GM23338 (cell line): Measurements from ENCODE around the gene ANG.

ENCODE experiments used
- CREB1 ChIP-seq: fragments of 250-450 bp; sonication (Bioruptor Pico); IDR thresholded peaks from 2 replicates; pipeline ENCODE4 v1.5.0; 2020; ENCODE audit warnings: low read depth, mild to moderate bottlenecking, moderate library complexity
- EZH2 ChIP-seq: fragments of 200-600 bp; sonication (generic); IDR thresholded peaks from one replicate; pipeline ENCODE4 v1.8.0; 2017; ENCODE audit warnings: antibody characterized with exemption, mild to moderate bottlenecking, low read depth; ENCODE audit not compliant: unreplicated experiment
- EZH2phosphoT487 ChIP-seq: fragments of 200-600 bp; sonication (generic); IDR thresholded peaks from one replicate; pipeline ENCODE4 v1.8.1; 2018; ENCODE audit warnings: antibody characterized with exemption; ENCODE audit not compliant: unreplicated experiment
- JUNB ChIP-seq: IDR thresholded peaks from one replicate; pipeline ENCODE4 v1.6.1; 2016; ENCODE audit warnings: antibody characterized with exemption; ENCODE audit not compliant: unreplicated experiment
- POLR2AphosphoS5 ChIP-seq: IDR thresholded peaks from 2 replicates; pipeline ENCODE4 v1.6.1; 2016; ENCODE audit warnings: antibody characterized with exemption, low read depth
- STAT1 ChIP-seq: IDR thresholded peaks from one replicate; pipeline ENCODE4 v1.6.1; 2016; ENCODE audit warnings: antibody characterized with exemption; ENCODE audit not compliant: unreplicated experiment
- ZNF331 ChIP-seq: fragments of 250-450 bp; sonication (Bioruptor Pico); IDR thresholded peaks from 2 replicates; pipeline ENCODE4 v1.5.0; 2020; ENCODE audit warnings: low read depth, mild to moderate bottlenecking, moderate library complexity
- TF ChIP-seq, protein P1 (sequence below), 2 experiments: fragments of 200-600 bp in 1 of 2; sonication (generic) in 1 of 2; conservative IDR thresholded peaks; 2 replicates each; pipeline versions ENCODE4 v1.5.1 to v1.6.1; 2016 to 2017; ENCODE audit warnings: antibody characterized with exemption in 2 of 2, low read depth in 2 of 2, mild to moderate bottlenecking in 2 of 2, moderate library complexity in 1 of 2
- TF ChIP-seq, protein P2 (sequence below): IDR thresholded peaks from one replicate; pipeline ENCODE4 v1.6.1; 2018; ENCODE audit warnings: antibody characterized with exemption; ENCODE audit not compliant: unreplicated experiment
- TF ChIP-seq, protein P3 (sequence below): IDR thresholded peaks from 2 replicates; pipeline ENCODE4 v1.6.1; 2016; ENCODE audit warnings: antibody characterized with exemption

DNA sequence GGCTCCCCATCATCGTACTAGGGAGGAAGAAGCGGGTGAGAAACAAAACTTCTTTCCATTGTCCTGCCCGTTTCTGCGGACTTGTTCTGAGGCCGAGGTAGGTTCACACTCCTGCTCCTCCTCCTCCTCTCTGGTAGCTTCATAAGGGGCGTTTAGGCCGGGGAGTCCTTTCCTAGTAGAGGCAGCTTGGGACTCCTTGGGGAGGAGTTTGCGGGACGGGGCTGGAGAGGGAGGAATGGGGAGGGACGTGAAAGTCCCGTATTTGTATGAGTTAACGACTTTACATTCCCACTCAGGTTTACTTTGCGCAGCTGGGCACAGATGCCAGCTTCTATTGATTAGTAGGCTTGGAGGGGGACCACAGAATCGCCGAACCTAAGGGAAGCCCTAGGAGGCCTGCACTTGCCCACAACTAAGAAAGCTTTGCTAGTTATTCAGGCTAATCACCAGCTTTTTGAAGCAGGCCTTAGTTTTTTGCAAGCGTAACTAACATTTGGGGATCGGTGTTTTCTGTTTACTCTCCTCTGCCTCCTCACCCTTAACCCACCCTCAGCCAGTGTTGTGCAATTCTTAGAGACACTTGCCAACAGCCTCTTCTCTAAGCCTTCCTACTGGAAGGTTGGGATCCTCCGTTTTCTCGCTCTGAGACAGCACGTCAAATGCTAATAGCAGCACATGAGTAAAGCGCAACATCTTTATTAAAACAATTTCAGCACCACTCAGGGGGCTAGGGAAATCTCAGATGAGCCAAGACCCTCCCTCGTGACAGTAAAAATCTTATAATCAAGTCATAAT, 3.7 kb upstream of the ANG start:
- TF ChIP-seq, protein P1, sequence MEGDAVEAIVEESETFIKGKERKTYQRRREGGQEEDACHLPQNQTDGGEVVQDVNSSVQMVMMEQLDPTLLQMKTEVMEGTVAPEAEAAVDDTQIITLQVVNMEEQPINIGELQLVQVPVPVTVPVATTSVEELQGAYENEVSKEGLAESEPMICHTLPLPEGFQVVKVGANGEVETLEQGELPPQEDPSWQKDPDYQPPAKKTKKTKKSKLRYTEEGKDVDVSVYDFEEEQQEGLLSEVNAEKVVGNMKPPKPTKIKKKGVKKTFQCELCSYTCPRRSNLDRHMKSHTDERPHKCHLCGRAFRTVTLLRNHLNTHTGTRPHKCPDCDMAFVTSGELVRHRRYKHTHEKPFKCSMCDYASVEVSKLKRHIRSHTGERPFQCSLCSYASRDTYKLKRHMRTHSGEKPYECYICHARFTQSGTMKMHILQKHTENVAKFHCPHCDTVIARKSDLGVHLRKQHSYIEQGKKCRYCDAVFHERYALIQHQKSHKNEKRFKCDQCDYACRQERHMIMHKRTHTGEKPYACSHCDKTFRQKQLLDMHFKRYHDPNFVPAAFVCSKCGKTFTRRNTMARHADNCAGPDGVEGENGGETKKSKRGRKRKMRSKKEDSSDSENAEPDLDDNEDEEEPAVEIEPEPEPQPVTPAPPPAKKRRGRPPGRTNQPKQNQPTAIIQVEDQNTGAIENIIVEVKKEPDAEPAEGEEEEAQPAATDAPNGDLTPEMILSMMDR (conservative IDR thresholded peaks at IDR 0.05; ENCODE audit: low read depth in 2 of 2) = no peak
- TF ChIP-seq POLR2AphosphoS5 (no peak), EZH2phosphoT487 (no peak), EZH2 (no peak), STAT1 (no peak), ZNF331 (CRISPR knock-in tag) (no peak), CREB1 (CRISPR knock-in tag) (no peak), JUNB (no peak)
- TF ChIP-seq, protein P2, sequence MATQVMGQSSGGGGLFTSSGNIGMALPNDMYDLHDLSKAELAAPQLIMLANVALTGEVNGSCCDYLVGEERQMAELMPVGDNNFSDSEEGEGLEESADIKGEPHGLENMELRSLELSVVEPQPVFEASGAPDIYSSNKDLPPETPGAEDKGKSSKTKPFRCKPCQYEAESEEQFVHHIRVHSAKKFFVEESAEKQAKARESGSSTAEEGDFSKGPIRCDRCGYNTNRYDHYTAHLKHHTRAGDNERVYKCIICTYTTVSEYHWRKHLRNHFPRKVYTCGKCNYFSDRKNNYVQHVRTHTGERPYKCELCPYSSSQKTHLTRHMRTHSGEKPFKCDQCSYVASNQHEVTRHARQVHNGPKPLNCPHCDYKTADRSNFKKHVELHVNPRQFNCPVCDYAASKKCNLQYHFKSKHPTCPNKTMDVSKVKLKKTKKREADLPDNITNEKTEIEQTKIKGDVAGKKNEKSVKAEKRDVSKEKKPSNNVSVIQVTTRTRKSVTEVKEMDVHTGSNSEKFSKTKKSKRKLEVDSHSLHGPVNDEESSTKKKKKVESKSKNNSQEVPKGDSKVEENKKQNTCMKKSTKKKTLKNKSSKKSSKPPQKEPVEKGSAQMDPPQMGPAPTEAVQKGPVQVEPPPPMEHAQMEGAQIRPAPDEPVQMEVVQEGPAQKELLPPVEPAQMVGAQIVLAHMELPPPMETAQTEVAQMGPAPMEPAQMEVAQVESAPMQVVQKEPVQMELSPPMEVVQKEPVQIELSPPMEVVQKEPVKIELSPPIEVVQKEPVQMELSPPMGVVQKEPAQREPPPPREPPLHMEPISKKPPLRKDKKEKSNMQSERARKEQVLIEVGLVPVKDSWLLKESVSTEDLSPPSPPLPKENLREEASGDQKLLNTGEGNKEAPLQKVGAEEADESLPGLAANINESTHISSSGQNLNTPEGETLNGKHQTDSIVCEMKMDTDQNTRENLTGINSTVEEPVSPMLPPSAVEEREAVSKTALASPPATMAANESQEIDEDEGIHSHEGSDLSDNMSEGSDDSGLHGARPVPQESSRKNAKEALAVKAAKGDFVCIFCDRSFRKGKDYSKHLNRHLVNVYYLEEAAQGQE = no peak
- TF ChIP-seq, protein P3, sequence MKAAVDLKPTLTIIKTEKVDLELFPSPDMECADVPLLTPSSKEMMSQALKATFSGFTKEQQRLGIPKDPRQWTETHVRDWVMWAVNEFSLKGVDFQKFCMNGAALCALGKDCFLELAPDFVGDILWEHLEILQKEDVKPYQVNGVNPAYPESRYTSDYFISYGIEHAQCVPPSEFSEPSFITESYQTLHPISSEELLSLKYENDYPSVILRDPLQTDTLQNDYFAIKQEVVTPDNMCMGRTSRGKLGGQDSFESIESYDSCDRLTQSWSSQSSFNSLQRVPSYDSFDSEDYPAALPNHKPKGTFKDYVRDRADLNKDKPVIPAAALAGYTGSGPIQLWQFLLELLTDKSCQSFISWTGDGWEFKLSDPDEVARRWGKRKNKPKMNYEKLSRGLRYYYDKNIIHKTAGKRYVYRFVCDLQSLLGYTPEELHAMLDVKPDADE = no peak
